GM12878 (cell line): Measurements from ENCODE around the gene ELP4. TPM values are rescaled to one million over a fixed set of nuclear protein-coding genes. Genes with fewer than 3 reads are reported as not detected.

ENCODE experiments used
- ATAC-seq: fragments of 200-7000 bp; cut with Tn5 transposase; 3 replicates; pipeline ENCODE4 v1.9.1; 2020; ENCODE audit warnings: mild to moderate bottlenecking, moderate library complexity
- BruUV-seq: library from RNA; stranded (reverse); fragments of 400-500 nt; replicated peaks from 2 replicates; lab custom pipeline; 2021; lab: Mats Ljungman, UMichigan
- CTCF ChIA-PET: fragments of 300-600 bp; sonication (Branson Sonifier 250); formaldehyde crosslinking; extraction: SDS; loops from one replicate; lab custom pipeline; 2021; ENCODE audit warnings: inconsistent platforms; lab: Yijun Ruan, JAX
- POLR2A ChIA-PET: fragments of 350-600 bp; formaldehyde crosslinking; extraction: SDS; loops from one replicate; lab custom pipeline; 2021; ENCODE audit warnings: inconsistent platforms; lab: Charles Lee
- RAD21 ChIA-PET: fragments of 300-600 bp; sonication (Branson Sonifier 250); formaldehyde crosslinking; loops from one replicate; lab custom pipeline; 2023; ENCODE audit warnings: antibody characterized with exemption; ENCODE audit not compliant: unreplicated experiment; lab: Charles Lee
- SMC1A ChIA-PET: fragments of 300-600 bp; sonication (Branson Sonifier 250); formaldehyde crosslinking; loops from one replicate; lab custom pipeline; 2023; ENCODE audit not compliant: unreplicated experiment, uncharacterized antibody; lab: Charles Lee
- DNase-seq: peaks from one replicate; pipeline ENCODE4 v3.0.0-alpha.2; 2011; ENCODE audit warnings: low read depth, low spot score
- FAIRE-seq: peaks from 3 replicates; lab custom pipeline; 2011; peaks lifted over from hg19 to GRCh38; lab: Jason Lieb, UNC
- H2AFZ ChIP-seq: 2 replicates; pipeline ENCODE4 v1.6.0; 2011; ENCODE audit warnings: low read depth, low read length, control low read depth; ENCODE audit not compliant: control insufficient read depth
- H3K27ac ChIP-seq: 2 replicates; pipeline ENCODE4 v1.5.1; 2011; ENCODE audit warnings: control low read depth; ENCODE audit not compliant: control insufficient read depth, insufficient read depth
- H3K27me3 ChIP-seq, 2 experiments: replicated peaks in 1 of 2; 2 replicates each; pipeline versions ENCODE4 v1.6.0 to v1.6.1; 2011; ENCODE audit warnings: low read length in 1 of 2; ENCODE audit not compliant: control insufficient read depth in 2 of 2, insufficient read depth in 2 of 2
- H3K36me3 ChIP-seq, 2 experiments: 2 replicates each; pipeline ENCODE4 v1.5.1; 2011; ENCODE audit warnings: low read length in 1 of 2; ENCODE audit not compliant: control insufficient read depth in 2 of 2, insufficient read depth in 2 of 2
- H3K4me1 ChIP-seq: 2 replicates; pipeline ENCODE4 v1.6.1; 2011; ENCODE audit warnings: mild to moderate bottlenecking, low read length, moderate library complexity, mixed read lengths; ENCODE audit not compliant: control insufficient read depth, insufficient read depth
- H3K4me2 ChIP-seq: 2 replicates; pipeline ENCODE4 v1.6.0; 2011; ENCODE audit warnings: control low read depth; ENCODE audit not compliant: control insufficient read depth, insufficient read depth
- H3K4me3 ChIP-seq: fragments of 200-600 bp; sonication (generic); 2 replicates; pipeline ENCODE4 v1.5.1; 2016
- H3K79me2 ChIP-seq: 2 replicates; pipeline ENCODE4 v1.6.0; 2011; ENCODE audit warnings: low read length; ENCODE audit not compliant: control insufficient read depth, insufficient read depth
- H3K9ac ChIP-seq: 2 replicates; pipeline ENCODE4 v1.8.0; 2011; ENCODE audit warnings: low read length, control low read depth, mixed read lengths; ENCODE audit not compliant: control insufficient read depth, insufficient read depth
- H3K9me3 ChIP-seq: replicated peaks from 3 replicates; pipeline ENCODE4 v1.5.1; 2011; ENCODE audit warnings: mild to moderate bottlenecking, low read length; ENCODE audit not compliant: control insufficient read depth, insufficient read depth
- H4K20me1 ChIP-seq: 2 replicates; pipeline ENCODE4 v1.6.0; 2011; ENCODE audit not compliant: control insufficient read depth, insufficient read depth
- MTA3 ChIP-seq: IDR thresholded peaks from 2 replicates; pipeline ENCODE4 v1.6.1; 2012; ENCODE audit warnings: low read length, inconsistent platforms, borderline replicate concordance
- SRF ChIP-seq, 2 experiments: IDR thresholded peaks; 2 replicates each; pipeline ENCODE4 v1.6.1; 2011; ENCODE audit warnings: low read depth in 2 of 2, low read length in 2 of 2, mild to moderate bottlenecking in 1 of 2, moderate library complexity in 1 of 2
- WGBS: methylation state at CpG from one replicate; pipeline ENCODE4 v1.1.6; 2016; ENCODE audit warnings: low lambda C conversion rate; ENCODE audit not compliant: insufficient replicate concordance, insufficient coverage; ENCODE audit errors: missing lambda C conversion rate; 5-methylcytosine and 5-hydroxymethylcytosine counted together
- in situ Hi-C: fragments of 300-500 bp; cut with MboI; formaldehyde crosslinking; loops from 9 replicates; pipeline ENCODE4 v1.14.3; 2018; ENCODE audit warnings: mixed read lengths
- intact Hi-C: fragments of 100-400 bp; cut with micrococcal nuclease; formaldehyde crosslinking; loops from one replicate; pipeline ENCODE4 v1.14.2; 2022; ENCODE audit not compliant: unreplicated experiment
- polyA plus RNA-seq, 11 experiments: library from polyadenylated mRNA; depleted of rRNA in 4 of 11; unstranded in 6 of 11; stranded (reverse) in 5 of 11; fragments of >200 nt; fragmentation: Nextera tagmentation in 4 of 11; fragmentation: Illumina TruSeq in 1 of 11; extraction: Ambion mirVana in 4 of 11; extraction: Trizol in 1 of 11; gene quantifications; 1 replicate in 1 of 11; 2 replicates in 10 of 11; pipeline versions ENCODE4 v1.2.1 to v1.2.3, GENCODE V29; 2011 to 2016; ENCODE audit warnings: inconsistent platforms in 2 of 11, missing spikeins in 2 of 11, low read depth in 1 of 11
- total RNA-seq, 4 experiments: library from RNA; depleted of rRNA in 3 of 4; stranded (reverse); fragments of >200 nt in 3 of 4; fragmentation: Illumina TruSeq in 1 of 4; extraction: Trizol in 1 of 4; gene quantifications; 2 replicates each; pipeline versions ENCODE4 v1.2.1 to v1.2.3, GENCODE V29; 2013 to 2021
- TF ChIP-seq, protein P1 (sequence below): fragments of 450-650 bp; IDR thresholded peaks from 2 replicates; pipeline ENCODE4 v1.6.1; 2017; ENCODE audit warnings: mild to moderate bottlenecking, moderate library complexity
- TF ChIP-seq, protein P2 (sequence below): IDR thresholded peaks from 2 replicates; pipeline ENCODE4 v1.6.1; 2011; ENCODE audit warnings: mild to moderate bottlenecking, low read depth, low read length, moderate library complexity; ENCODE audit not compliant: insufficient replicate concordance
- TF ChIP-seq, protein P3 (sequence below): IDR thresholded peaks from 2 replicates; pipeline ENCODE4 v1.6.1; 2011; ENCODE audit warnings: low read depth, mild to moderate bottlenecking, low read length, moderate library complexity, borderline replicate concordance; ENCODE audit errors: extremely low read depth

ELP4 gene
- total and polyA plus RNA-seq, 10 of the 15 experiments (the other 5 are each of a cell fraction or from before 2014, with no cell fraction given), result 17.7 to 36.1 (median 27.0) TPM

DNA sequence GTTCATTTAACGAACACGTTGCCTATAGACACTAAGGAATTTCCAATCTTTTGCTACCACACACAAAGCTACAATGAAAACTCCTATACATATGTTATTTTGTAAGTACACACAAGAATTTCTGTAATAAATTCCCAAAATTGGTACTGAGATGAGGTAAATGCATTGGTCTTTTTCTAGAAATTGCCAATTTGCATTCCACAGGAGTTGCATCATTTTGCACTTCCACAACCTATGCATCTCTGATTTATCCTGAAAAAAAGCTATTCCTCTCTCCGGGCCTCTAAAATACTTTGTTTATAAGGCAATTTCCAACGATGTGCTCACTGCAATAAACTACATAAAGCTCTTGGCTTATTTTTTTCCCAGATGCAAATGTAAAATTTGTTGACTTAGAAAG, 25.1 kb upstream of the ELP4 start:
- Histone ChIP-seq H3K79me2 (peaks cover 1% of the 10 kb centered on the region; the same call in 1 of the 2 replicates), H3K27me3 (no peaks in the 10 kb centered on the region), H3K4me3 (no peak overlapping the region), H3K9ac (no peak overlapping the region), H3K4me2 (no peak overlapping the region), H3K27ac (no peak overlapping the region), H3K9me3 (no peaks in the 10 kb centered on the region; the same call in 2 of the 3 replicates), H3K4me1 (no peaks in the 10 kb centered on the region), H2AFZ (no peak overlapping the region), H3K36me3 (no peaks in the 10 kb centered on the region), H4K20me1 (no peaks in the 10 kb centered on the region)
- ATAC-seq (no peak), FAIRE-seq (no peak), DNase-seq (no peak)
- TF ChIP-seq, protein P1, sequence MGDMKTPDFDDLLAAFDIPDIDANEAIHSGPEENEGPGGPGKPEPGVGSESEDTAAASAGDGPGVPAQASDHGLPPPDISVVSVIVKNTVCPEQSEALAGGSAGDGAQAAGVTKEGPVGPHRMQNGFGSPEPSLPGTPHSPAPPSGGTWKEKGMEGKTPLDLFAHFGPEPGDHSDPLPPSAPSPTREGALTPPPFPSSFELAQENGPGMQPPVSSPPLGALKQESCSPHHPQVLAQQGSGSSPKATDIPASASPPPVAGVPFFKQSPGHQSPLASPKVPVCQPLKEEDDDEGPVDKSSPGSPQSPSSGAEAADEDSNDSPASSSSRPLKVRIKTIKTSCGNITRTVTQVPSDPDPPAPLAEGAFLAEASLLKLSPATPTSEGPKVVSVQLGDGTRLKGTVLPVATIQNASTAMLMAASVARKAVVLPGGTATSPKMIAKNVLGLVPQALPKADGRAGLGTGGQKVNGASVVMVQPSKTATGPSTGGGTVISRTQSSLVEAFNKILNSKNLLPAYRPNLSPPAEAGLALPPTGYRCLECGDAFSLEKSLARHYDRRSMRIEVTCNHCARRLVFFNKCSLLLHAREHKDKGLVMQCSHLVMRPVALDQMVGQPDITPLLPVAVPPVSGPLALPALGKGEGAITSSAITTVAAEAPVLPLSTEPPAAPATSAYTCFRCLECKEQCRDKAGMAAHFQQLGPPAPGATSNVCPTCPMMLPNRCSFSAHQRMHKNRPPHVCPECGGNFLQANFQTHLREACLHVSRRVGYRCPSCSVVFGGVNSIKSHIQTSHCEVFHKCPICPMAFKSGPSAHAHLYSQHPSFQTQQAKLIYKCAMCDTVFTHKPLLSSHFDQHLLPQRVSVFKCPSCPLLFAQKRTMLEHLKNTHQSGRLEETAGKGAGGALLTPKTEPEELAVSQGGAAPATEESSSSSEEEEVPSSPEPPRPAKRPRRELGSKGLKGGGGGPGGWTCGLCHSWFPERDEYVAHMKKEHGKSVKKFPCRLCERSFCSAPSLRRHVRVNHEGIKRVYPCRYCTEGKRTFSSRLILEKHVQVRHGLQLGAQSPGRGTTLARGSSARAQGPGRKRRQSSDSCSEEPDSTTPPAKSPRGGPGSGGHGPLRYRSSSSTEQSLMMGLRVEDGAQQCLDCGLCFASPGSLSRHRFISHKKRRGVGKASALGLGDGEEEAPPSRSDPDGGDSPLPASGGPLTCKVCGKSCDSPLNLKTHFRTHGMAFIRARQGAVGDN, result no peak
- no peak for TF ChIP-seq SRF (IDR thresholded peaks at IDR 0.05; ENCODE audit: low read depth in 2 of 2, low read length in 2 of 2)
- TF ChIP-seq, protein P2, sequence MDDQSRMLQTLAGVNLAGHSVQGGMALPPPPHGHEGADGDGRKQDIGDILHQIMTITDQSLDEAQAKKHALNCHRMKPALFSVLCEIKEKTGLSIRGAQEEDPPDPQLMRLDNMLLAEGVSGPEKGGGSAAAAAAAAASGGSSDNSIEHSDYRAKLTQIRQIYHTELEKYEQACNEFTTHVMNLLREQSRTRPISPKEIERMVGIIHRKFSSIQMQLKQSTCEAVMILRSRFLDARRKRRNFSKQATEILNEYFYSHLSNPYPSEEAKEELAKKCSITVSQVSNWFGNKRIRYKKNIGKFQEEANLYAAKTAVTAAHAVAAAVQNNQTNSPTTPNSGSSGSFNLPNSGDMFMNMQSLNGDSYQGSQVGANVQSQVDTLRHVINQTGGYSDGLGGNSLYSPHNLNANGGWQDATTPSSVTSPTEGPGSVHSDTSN, result no peak
- no peak for TF ChIP-seq MTA3
- TF ChIP-seq, protein P3, sequence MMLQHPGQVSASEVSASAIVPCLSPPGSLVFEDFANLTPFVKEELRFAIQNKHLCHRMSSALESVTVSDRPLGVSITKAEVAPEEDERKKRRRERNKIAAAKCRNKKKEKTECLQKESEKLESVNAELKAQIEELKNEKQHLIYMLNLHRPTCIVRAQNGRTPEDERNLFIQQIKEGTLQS, result no peak
- POLR2A ChIA-PET, result no interaction called here
- RAD21 ChIA-PET, result no interaction called here
- 90% methylated on average over 4 of the region's 4 CpGs for WGBS
- BruUV-seq, result no TSS peak
- SMC1A ChIA-PET, result interaction anchor here (0.8 to 1.9 kb wide), 3 partner anchors 10 to 473 kb away, joined by 3 to 9 read pairs (median 6); no protein-coding TSS in a partner anchor
- intact Hi-C loops (no loop called here), in situ Hi-C loops (no loop called here)
- CTCF ChIA-PET, result interaction anchor here (0.8 to 3.6 kb wide), 4 partner anchors 33 to 691 kb away, joined by 4 to 22 read pairs (median 4); no protein-coding TSS in a partner anchor
